ENCODE data around the gene SLC35A4. TPM values are rescaled to one million over a fixed set of nuclear protein-coding genes. Genes with fewer than 3 reads are reported as not detected.

SLC35A4 gene
- total RNA-seq, 1 donor from 2014 or later: 60.5 TPM

DNA sequence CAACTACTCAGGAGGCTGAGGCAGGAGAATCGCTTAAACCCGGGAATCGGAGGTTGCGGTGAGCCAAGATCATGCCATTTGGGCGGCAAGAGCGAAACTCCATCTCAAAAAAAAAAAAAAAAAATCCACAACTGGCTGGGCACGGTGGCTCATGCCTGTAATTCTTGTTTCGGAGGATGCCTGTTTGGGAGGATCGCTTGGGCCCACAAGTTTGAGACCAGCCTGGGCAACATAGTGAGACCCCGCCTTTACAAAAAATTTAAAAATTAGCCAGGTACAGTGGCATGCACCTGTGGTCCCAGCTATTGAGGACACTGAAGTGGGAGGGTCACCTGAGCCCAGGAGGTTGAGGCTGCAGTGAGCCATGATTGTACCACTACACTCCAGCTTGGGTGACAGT, 19.0 kb upstream of the SLC35A4 start:
- Histone ChIP-seq H3K36me3 (ENCODE audit: control insufficient read depth, insufficient read depth, low read length) (no peaks in the 10 kb centered on the region), H3K27me3 (ENCODE audit: control insufficient read depth, insufficient read depth, low read length) (no peaks in the 10 kb centered on the region), H3K4me3 (ENCODE audit: low read depth, low read length) (no peak overlapping the region)
- no peak for DNase-seq (ENCODE audit: low read depth)
- TF ChIP-seq, protein P1, sequence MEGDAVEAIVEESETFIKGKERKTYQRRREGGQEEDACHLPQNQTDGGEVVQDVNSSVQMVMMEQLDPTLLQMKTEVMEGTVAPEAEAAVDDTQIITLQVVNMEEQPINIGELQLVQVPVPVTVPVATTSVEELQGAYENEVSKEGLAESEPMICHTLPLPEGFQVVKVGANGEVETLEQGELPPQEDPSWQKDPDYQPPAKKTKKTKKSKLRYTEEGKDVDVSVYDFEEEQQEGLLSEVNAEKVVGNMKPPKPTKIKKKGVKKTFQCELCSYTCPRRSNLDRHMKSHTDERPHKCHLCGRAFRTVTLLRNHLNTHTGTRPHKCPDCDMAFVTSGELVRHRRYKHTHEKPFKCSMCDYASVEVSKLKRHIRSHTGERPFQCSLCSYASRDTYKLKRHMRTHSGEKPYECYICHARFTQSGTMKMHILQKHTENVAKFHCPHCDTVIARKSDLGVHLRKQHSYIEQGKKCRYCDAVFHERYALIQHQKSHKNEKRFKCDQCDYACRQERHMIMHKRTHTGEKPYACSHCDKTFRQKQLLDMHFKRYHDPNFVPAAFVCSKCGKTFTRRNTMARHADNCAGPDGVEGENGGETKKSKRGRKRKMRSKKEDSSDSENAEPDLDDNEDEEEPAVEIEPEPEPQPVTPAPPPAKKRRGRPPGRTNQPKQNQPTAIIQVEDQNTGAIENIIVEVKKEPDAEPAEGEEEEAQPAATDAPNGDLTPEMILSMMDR (IDR thresholded peaks at IDR 0.05; ENCODE audit: insufficient read depth, low read length, poor library complexity, severe bottlenecking): no peak

DNA sequence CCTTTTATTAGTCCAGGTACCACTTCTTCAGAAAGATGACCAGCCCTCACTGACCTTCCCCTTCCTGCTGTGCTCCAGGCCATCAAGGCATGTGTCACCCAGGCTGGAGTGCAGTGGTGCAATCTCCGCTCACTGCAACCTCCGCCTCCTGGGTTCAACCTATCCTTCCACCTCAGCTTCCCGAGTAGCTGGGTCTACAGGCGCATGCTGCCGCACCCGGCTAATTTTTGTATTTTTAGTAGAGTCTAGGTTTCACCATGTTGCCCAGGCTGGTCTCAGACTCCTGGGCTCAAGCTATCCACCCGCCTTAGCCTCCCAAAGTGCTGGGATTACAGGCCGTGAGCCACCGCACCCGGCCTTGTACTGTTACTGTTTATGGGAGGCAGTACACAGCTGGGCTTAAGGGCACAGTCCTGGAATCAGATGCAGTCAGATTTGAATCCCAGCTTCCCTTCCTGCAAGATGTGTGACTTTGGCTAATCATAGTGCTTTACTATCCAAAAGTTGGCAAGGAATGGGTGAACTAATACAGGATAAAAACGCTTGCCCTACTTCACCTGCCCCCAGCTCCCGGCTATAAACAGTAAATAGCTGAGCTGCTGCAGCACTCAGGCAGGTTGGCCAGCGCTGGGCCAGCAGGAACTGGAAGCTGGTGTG, 17.6 kb upstream of the SLC35A4 start:
- Histone ChIP-seq H3K4me3 (ENCODE audit: low read depth, low read length) (no peak overlapping the region), H3K36me3 (ENCODE audit: control insufficient read depth, insufficient read depth, low read length) (no peaks in the 10 kb centered on the region), H3K27me3 (ENCODE audit: control insufficient read depth, insufficient read depth, low read length) (no peaks in the 10 kb centered on the region)
- TF ChIP-seq, protein P1 (IDR thresholded peaks at IDR 0.05; ENCODE audit: insufficient read depth, low read length, poor library complexity, severe bottlenecking): no peak
- DNase-seq (ENCODE audit: low read depth): no peak

DNA sequence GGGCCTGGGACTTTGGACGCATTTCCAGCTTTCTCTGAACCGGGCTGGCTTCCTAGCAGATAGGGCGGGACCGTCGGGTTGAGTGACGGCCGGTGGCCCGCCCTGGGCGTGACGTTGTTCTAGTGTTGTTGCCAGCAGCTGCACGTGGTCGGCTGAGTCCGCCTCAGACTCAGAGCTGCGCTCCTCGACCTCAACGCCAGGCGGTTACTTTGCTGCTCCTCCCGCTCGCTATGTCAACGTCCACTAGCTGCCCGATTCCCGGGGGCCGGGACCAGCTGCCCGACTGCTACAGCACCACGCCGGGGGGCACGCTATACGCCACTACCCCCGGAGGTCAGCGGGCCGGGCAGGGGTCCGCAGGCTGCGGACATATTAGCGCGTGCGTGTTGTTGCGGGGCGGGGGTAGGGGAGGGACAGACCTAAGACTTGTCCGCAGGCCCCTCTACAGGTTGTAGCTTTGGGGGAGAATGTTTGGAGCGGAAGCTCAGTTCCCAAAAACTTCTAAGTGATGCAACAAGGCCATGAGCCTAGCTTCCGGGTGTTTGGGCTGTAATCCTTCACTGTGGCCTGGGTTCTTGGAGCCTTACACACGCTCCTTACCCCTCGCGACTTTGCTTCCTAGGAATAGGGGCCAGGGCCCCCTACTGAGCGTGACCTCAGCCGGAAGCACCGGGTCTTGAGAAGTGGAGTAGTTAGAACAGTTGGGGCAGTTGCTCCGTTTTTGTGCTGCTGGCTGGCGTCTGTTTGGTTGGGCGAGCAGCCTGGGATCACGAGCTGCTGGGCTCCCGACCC, 16.9 kb upstream of the SLC35A4 start, which contains the start of gene EIF4EBP3:
Gene EIF4EBP3 (plus strand): TSS at position 155 of the 792 bp plus-strand sequence. CDS start 76 bp downstream, at position 231.
- DNase-seq (ENCODE audit: low read depth): peak; percentile 77
- H3K27me3 ChIP-seq (ENCODE audit: control insufficient read depth, insufficient read depth, low read length): no peaks in the 10 kb centered on the region
- H3K36me3 ChIP-seq (ENCODE audit: control insufficient read depth, insufficient read depth, low read length): no peaks in the 10 kb centered on the region
- H3K4me3 ChIP-seq (ENCODE audit: low read depth, low read length): peak within 1 kb of the TSS; percentile 11
- TF ChIP-seq, protein P1 (IDR thresholded peaks at IDR 0.05; ENCODE audit: insufficient read depth, low read length, poor library complexity, severe bottlenecking): peak; percentile 46

GRCh38 chr5:140548300-140548688, 16.3 kb upstream of the SLC35A4 start:
- TF ChIP-seq, protein P1 (IDR thresholded peaks at IDR 0.05; ENCODE audit: insufficient read depth, low read length, poor library complexity, severe bottlenecking): no peak
- no peak overlapping the region for H3K4me3 ChIP-seq (ENCODE audit: low read depth, low read length)
- no peak for DNase-seq (ENCODE audit: low read depth)
- no peaks in the 10 kb centered on the region for H3K27me3 ChIP-seq (ENCODE audit: control insufficient read depth, insufficient read depth, low read length)
- H3K36me3 ChIP-seq (ENCODE audit: control insufficient read depth, insufficient read depth, low read length): no peaks in the 10 kb centered on the region

GRCh38 chr5:140548791-140549190, 15.8 kb upstream of the SLC35A4 start:
- TF ChIP-seq, protein P1 (IDR thresholded peaks at IDR 0.05; ENCODE audit: insufficient read depth, low read length, poor library complexity, severe bottlenecking): no peak
- H3K36me3 ChIP-seq (ENCODE audit: control insufficient read depth, insufficient read depth, low read length): no peaks in the 10 kb centered on the region
- no peak overlapping the region for H3K4me3 ChIP-seq (ENCODE audit: low read depth, low read length)
- DNase-seq (ENCODE audit: low read depth): no peak
- H3K27me3 ChIP-seq (ENCODE audit: control insufficient read depth, insufficient read depth, low read length): no peaks in the 10 kb centered on the region
